IMR-90 (cell line): ENCODE results near the gene NARS2. TPM values are rescaled to one million over a fixed set of nuclear protein-coding genes. Genes with fewer than 3 reads are reported as not detected.

Experiments used
- ATAC-seq: fragments of 200-7000 bp; cut with Tn5 transposase; 2 replicates; pipeline ENCODE4 v1.9.1; 2020; ENCODE audit warnings: low read depth, mild to moderate bottlenecking, moderate library complexity
- BruUV-seq: library from RNA; stranded (reverse); fragments of 400-500 nt; replicated peaks from 2 replicates; lab custom pipeline; 2021; lab: Mats Ljungman, UMichigan
- CTCF ChIA-PET: fragments of 300-600 bp; formaldehyde crosslinking; extraction: SDS; loops from one replicate; lab custom pipeline; 2021; ENCODE audit warnings: antibody characterized with exemption; lab: Yijun Ruan, JAX
- POLR2A ChIA-PET: fragments of 300-600 bp; sonication (Branson Sonifier 250); formaldehyde crosslinking; loops from one replicate; lab custom pipeline; 2022; ENCODE audit warnings: antibody characterized with exemption; ENCODE audit not compliant: unreplicated experiment; lab: Charles Lee
- DNase-seq: peaks from one replicate; pipeline ENCODE4 v3.0.0; 2013
- H2AFZ ChIP-seq: replicated peaks from 2 replicates; pipeline ENCODE3; 2013; ENCODE audit warnings: low read length, mild to moderate bottlenecking; ENCODE audit not compliant: poor library complexity
- H2AK5ac ChIP-seq: 2 replicates; pipeline ENCODE4 v1.6.1; 2013; ENCODE audit warnings: low read depth, low read length, inconsistent platforms
- H2AK9ac ChIP-seq: replicated peaks from 2 replicates; pipeline ENCODE3; 2013; ENCODE audit warnings: mild to moderate bottlenecking, low read depth, low read length, moderate library complexity; ENCODE audit not compliant: poor library complexity
- H2BK120ac ChIP-seq: 2 replicates; pipeline ENCODE4 v1.6.1; 2013; ENCODE audit warnings: low read depth, low read length, inconsistent platforms
- H2BK15ac ChIP-seq: 3 replicates; pipeline ENCODE4 v1.6.1; 2013; ENCODE audit warnings: low read depth, low read length, inconsistent platforms
- H2BK20ac ChIP-seq: 2 replicates; pipeline ENCODE4 v1.6.1; 2013; ENCODE audit warnings: low read depth, mild to moderate bottlenecking, inconsistent platforms, low read length, moderate library complexity
- H2BK5ac ChIP-seq: 2 replicates; pipeline ENCODE4 v1.6.1; 2013; ENCODE audit warnings: mild to moderate bottlenecking, low read depth, low read length, inconsistent platforms; ENCODE audit not compliant: poor library complexity, severe bottlenecking
- H3K14ac ChIP-seq: replicated peaks from 2 replicates; pipeline ENCODE4 v1.6.1; 2013; ENCODE audit warnings: low read depth, low read length, inconsistent platforms
- H3K18ac ChIP-seq: 2 replicates; pipeline ENCODE4 v1.6.1; 2013; ENCODE audit warnings: low read depth, low read length, control low read depth
- H3K23ac ChIP-seq: 2 replicates; pipeline ENCODE4 v1.6.1; 2013; ENCODE audit warnings: low read depth, low read length, inconsistent platforms
- H3K27ac ChIP-seq: 2 replicates; pipeline ENCODE4 v1.5.1; 2013; ENCODE audit warnings: mild to moderate bottlenecking, control low read depth, low read length; ENCODE audit not compliant: insufficient read depth
- H3K27me3 ChIP-seq: 2 replicates; pipeline ENCODE4 v1.6.1; 2013; ENCODE audit warnings: low read length; ENCODE audit not compliant: control insufficient read depth, insufficient read depth
- H3K36me3 ChIP-seq: 2 replicates; pipeline ENCODE4 v1.6.1; 2013; ENCODE audit warnings: low read length, mixed read lengths; ENCODE audit not compliant: control insufficient read depth, insufficient read depth
- H3K4ac ChIP-seq: 2 replicates; pipeline ENCODE4 v1.6.1; 2013; ENCODE audit warnings: low read depth, low read length, inconsistent platforms
- H3K4me1 ChIP-seq: 2 replicates; pipeline ENCODE4 v1.6.1; 2013; ENCODE audit warnings: low read length, mixed read lengths; ENCODE audit not compliant: control insufficient read depth, insufficient read depth
- H3K4me2 ChIP-seq: 2 replicates; pipeline ENCODE4 v1.6.1; 2013; ENCODE audit warnings: low read depth, mild to moderate bottlenecking, control low read depth, low read length, moderate library complexity
- H3K4me3 ChIP-seq: 2 replicates; pipeline ENCODE4 v1.5.1; 2013; ENCODE audit warnings: low read depth, mild to moderate bottlenecking, control low read depth, low read length, moderate library complexity; ENCODE audit not compliant: insufficient read depth
- H3K56ac ChIP-seq: 2 replicates; pipeline ENCODE4 v1.6.1; 2013; ENCODE audit warnings: low read length, inconsistent platforms; ENCODE audit not compliant: insufficient read depth; ENCODE audit errors: extremely low read depth
- H3K79me1 ChIP-seq, 2 experiments: 2 replicates each; pipeline ENCODE4 v1.6.1; 2013; ENCODE audit warnings: low read length in 2 of 2, inconsistent platforms in 1 of 2, low read depth in 1 of 2
- H3K9ac ChIP-seq: 2 replicates; pipeline ENCODE4 v1.6.1; 2013; ENCODE audit warnings: low read depth, low read length, control low read depth
- H3K9me1 ChIP-seq: 2 replicates; pipeline ENCODE4 v1.6.1; 2013; ENCODE audit warnings: low read length, inconsistent platforms; ENCODE audit not compliant: insufficient read depth
- H3K9me3 ChIP-seq: 2 replicates; pipeline ENCODE4 v1.6.1; 2013; ENCODE audit warnings: low read length; ENCODE audit not compliant: control insufficient read depth, insufficient read depth
- H4K20me1 ChIP-seq: 2 replicates; pipeline ENCODE4 v1.6.1; 2013; ENCODE audit warnings: low read length, inconsistent platforms; ENCODE audit not compliant: insufficient read depth
- H4K5ac ChIP-seq: 2 replicates; pipeline ENCODE4 v1.6.1; 2013; ENCODE audit warnings: mild to moderate bottlenecking, low read depth, low read length, control low read depth
- H4K8ac ChIP-seq, 2 experiments: 2 replicates each; pipeline ENCODE4 v1.6.1; 2013; ENCODE audit warnings: low read depth in 2 of 2, low read length in 2 of 2, control low read depth in 1 of 2, inconsistent platforms in 1 of 2
- H4K91ac ChIP-seq: 2 replicates; pipeline ENCODE4 v1.6.1; 2013; ENCODE audit warnings: low read depth, low read length, inconsistent platforms; ENCODE audit not compliant: insufficient read depth
- CEBPB ChIP-seq: IDR thresholded peaks from 2 replicates; pipeline ENCODE4 v1.6.1; 2012; ENCODE audit warnings: low read depth, low read length, improper control_type of control experiment
- CHD1 ChIP-seq: IDR thresholded peaks from 2 replicates; pipeline ENCODE4 v1.6.1; 2012; ENCODE audit warnings: low read depth, low read length, improper control_type of control experiment
- CTCF ChIP-seq: conservative IDR thresholded peaks from 2 replicates; pipeline ENCODE4 v1.5.1; 2012; ENCODE audit warnings: mild to moderate bottlenecking, low read depth, low read length, improper control_type of control experiment
- FOS ChIP-seq: fragments of 150-350 bp; IDR thresholded peaks from 2 replicates; pipeline ENCODE4 v1.6.1; 2016; ENCODE audit warnings: low read depth, low read length
- MAFK ChIP-seq: IDR thresholded peaks from 2 replicates; pipeline ENCODE4 v1.6.1; 2012; ENCODE audit warnings: low read depth, low read length, improper control_type of control experiment
- MAZ ChIP-seq: IDR thresholded peaks from 2 replicates; pipeline ENCODE4 v1.6.1; 2012; ENCODE audit warnings: low read depth, mild to moderate bottlenecking, low read length, improper control_type of control experiment, moderate library complexity, borderline replicate concordance
- MXI1 ChIP-seq: IDR thresholded peaks from 2 replicates; pipeline ENCODE4 v1.6.1; 2012; ENCODE audit warnings: low read depth, mild to moderate bottlenecking, low read length, moderate library complexity, borderline replicate concordance
- NFE2L2 ChIP-seq: fragments of 150-350 bp; IDR thresholded peaks from 2 replicates; pipeline ENCODE4 v1.6.1; 2016; ENCODE audit warnings: low read depth, mild to moderate bottlenecking, low read length
- POLR2A ChIP-seq: IDR thresholded peaks from 2 replicates; pipeline ENCODE4 v1.6.1; 2012; ENCODE audit warnings: mild to moderate bottlenecking, low read depth, low read length
- RAD21 ChIP-seq: IDR thresholded peaks from 2 replicates; pipeline ENCODE4 v1.6.1; 2012; ENCODE audit warnings: low read length, improper control_type of control experiment
- RFX5 ChIP-seq: IDR thresholded peaks from 2 replicates; pipeline ENCODE4 v1.8.0; 2012; ENCODE audit warnings: low read depth, mild to moderate bottlenecking, low read length, moderate library complexity
- dilution Hi-C: fragments of 300-500 bp; cut with HindIII; formaldehyde crosslinking; loops from one replicate; pipeline ENCODE4 v1.14.3; 2018; ENCODE audit warnings: low sequenced_read_pairs; ENCODE audit not compliant: unreplicated experiment
- in situ Hi-C: fragments of 300-500 bp; cut with MboI; formaldehyde crosslinking; loops from 3 replicates; pipeline ENCODE4 v1.14.3; 2019; ENCODE audit warnings: low sequenced_read_pairs, inconsistent platforms, mixed read lengths
- intact Hi-C: fragments of 100-400 bp; cut with micrococcal nuclease; formaldehyde crosslinking; loops from 2 replicates; pipeline ENCODE4 v1.10.0; 2022
- polyA plus RNA-seq, 3 experiments: library from polyadenylated mRNA; depleted of rRNA; stranded (reverse); fragments of >200 nt; gene quantifications; 2 replicates each; pipeline ENCODE4 v1.2.3, GENCODE V29; 2012; ENCODE audit warnings: low replicate concordance in 1 of 3
- total RNA-seq: library from RNA; depleted of rRNA; stranded (reverse); fragments of >200 nt; gene quantifications from 2 replicates; pipeline ENCODE4 v1.2.3, GENCODE V29; 2012
- TF ChIP-seq, protein P1 (sequence below): fragments of 150-350 bp; IDR thresholded peaks from 2 replicates; pipeline ENCODE4 v1.6.1; 2017; ENCODE audit warnings: mild to moderate bottlenecking, antibody characterized with exemption, low read length, low read depth
- TF ChIP-seq, protein P2 (sequence below): fragments of 150-350 bp; IDR thresholded peaks from 2 replicates; pipeline ENCODE4 v1.6.1; 2016; ENCODE audit warnings: low read depth, mild to moderate bottlenecking, low read length, moderate library complexity, borderline replicate concordance

NARS2 gene
- total and polyA plus RNA-seq, 2 of the 4 experiments (the other 2 are of a cell fraction), result 8.0 to 15.8 TPM

GRCh38 chr11:78428266-78428636 is 146.4 kb downstream of the NARS2 start:
- Histone ChIP-seq H4K20me1 (no peaks in the 10 kb centered on the region), H3K4me2 (no peak overlapping the region), H3K14ac (no peak overlapping the region), H3K79me1 (no peaks in the 10 kb centered on the region), H3K4me3 (no peak overlapping the region), H3K36me3 (no peaks in the 10 kb centered on the region), H4K91ac (no peak overlapping the region), H3K9ac (no peak overlapping the region), H3K4me1 (peaks cover 5% of the 10 kb centered on the region), H3K18ac (no peak overlapping the region), H3K23ac (no peak overlapping the region), H4K8ac (no peak overlapping the region), H3K9me3 (no peaks in the 10 kb centered on the region), H3K27me3 (no peaks in the 10 kb centered on the region), H2AFZ (no peak overlapping the region), H2BK20ac (no peak overlapping the region), H2AK9ac (no peak overlapping the region), H3K56ac (no peak overlapping the region), H3K4ac (no peak overlapping the region), H2BK15ac (no peak overlapping the region), H3K27ac (no peak overlapping the region), H3K9me1 (no peaks in the 10 kb centered on the region), H2AK5ac (no peak overlapping the region), H2BK5ac (no peak overlapping the region), H2BK120ac (no peak overlapping the region), H4K5ac (no peak overlapping the region)
- DNase-seq (no peak), ATAC-seq (no peak)
- dilution Hi-C loops (no loop called here), intact Hi-C loops (no loop called here), in situ Hi-C loops (no loop called here)
- POLR2A ChIA-PET, result no interaction called here
- no TSS peak for BruUV-seq
- TF ChIP-seq RFX5, result no peak
- TF ChIP-seq POLR2A, result no peak
- no peak for TF ChIP-seq CHD1
- TF ChIP-seq, protein P1, sequence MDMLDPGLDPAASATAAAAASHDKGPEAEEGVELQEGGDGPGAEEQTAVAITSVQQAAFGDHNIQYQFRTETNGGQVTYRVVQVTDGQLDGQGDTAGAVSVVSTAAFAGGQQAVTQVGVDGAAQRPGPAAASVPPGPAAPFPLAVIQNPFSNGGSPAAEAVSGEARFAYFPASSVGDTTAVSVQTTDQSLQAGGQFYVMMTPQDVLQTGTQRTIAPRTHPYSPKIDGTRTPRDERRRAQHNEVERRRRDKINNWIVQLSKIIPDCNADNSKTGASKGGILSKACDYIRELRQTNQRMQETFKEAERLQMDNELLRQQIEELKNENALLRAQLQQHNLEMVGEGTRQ, result no peak
- TF ChIP-seq NFE2L2, result no peak
- TF ChIP-seq RAD21, result no peak
- TF ChIP-seq, protein P2, sequence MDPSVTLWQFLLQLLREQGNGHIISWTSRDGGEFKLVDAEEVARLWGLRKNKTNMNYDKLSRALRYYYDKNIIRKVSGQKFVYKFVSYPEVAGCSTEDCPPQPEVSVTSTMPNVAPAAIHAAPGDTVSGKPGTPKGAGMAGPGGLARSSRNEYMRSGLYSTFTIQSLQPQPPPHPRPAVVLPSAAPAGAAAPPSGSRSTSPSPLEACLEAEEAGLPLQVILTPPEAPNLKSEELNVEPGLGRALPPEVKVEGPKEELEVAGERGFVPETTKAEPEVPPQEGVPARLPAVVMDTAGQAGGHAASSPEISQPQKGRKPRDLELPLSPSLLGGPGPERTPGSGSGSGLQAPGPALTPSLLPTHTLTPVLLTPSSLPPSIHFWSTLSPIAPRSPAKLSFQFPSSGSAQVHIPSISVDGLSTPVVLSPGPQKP, result no peak
- no peak for TF ChIP-seq MAFK
- TF ChIP-seq CEBPB, result no peak
- TF ChIP-seq MXI1, result no peak
- no peak for TF ChIP-seq FOS
- no peak for TF ChIP-seq MAZ
- no peak for TF ChIP-seq CTCF
- CTCF ChIA-PET, result interaction anchor here (1.8 kb wide), 1 partner anchor 9 kb away, joined by 7 read pairs; no protein-coding TSS in a partner anchor
